Measurements from ENCODE around the gene MAPKAP1. TPM values are rescaled to one million over a fixed set of nuclear protein-coding genes. Genes with fewer than 3 reads are reported as not detected.

Gene MAPKAP1
- total RNA-seq, 1 donor from 2014 or later: 67.3 TPM

- TF ChIP-seq CTCF (conservative IDR thresholded peaks at IDR 0.05): no peak
- no peaks in the 10 kb centered on the region for H3K27me3 Mint-ChIP-seq
- H3K4me1 Mint-ChIP-seq (ENCODE audit: unreplicated experiment): no peaks in the 10 kb centered on the region
- no peak for DNase-seq (ENCODE audit: extremely low spot score, unreplicated experiment)
- no peak overlapping the region for H3K4me3 Mint-ChIP-seq
- no peaks in the 10 kb centered on the region for H3K36me3 Mint-ChIP-seq
- no peak overlapping the region for H3K27ac Mint-ChIP-seq
- no peaks in the 10 kb centered on the region for H3K9me3 Mint-ChIP-seq
Observed at GRCh38 chr9:125399165-125399564, 307.8 kb downstream of the MAPKAP1 start.

GRCh38 chr9:125398243-125398642 lies 308.8 kb downstream of the MAPKAP1 start:
- H3K27ac Mint-ChIP-seq: no peak overlapping the region
- H3K9me3 Mint-ChIP-seq: no peaks in the 10 kb centered on the region
- TF ChIP-seq CTCF (conservative IDR thresholded peaks at IDR 0.05): no peak
- DNase-seq (ENCODE audit: extremely low spot score, unreplicated experiment): no peak
- no peaks in the 10 kb centered on the region for H3K36me3 Mint-ChIP-seq
- H3K4me3 Mint-ChIP-seq: no peak overlapping the region
- H3K4me1 Mint-ChIP-seq (ENCODE audit: unreplicated experiment): no peaks in the 10 kb centered on the region
- no peaks in the 10 kb centered on the region for H3K27me3 Mint-ChIP-seq

GRCh38 chr9:125397736-125398135 lies 309.3 kb downstream of the MAPKAP1 start:
- no peak for TF ChIP-seq CTCF (conservative IDR thresholded peaks at IDR 0.05)
- H3K4me1 Mint-ChIP-seq (ENCODE audit: unreplicated experiment): no peaks in the 10 kb centered on the region

GRCh38 chr9:125396799-125397198 lies 310.2 kb downstream of the MAPKAP1 start:
- no peaks in the 10 kb centered on the region for H3K9me3 Mint-ChIP-seq
- no peak overlapping the region for H3K27ac Mint-ChIP-seq
- TF ChIP-seq CTCF (conservative IDR thresholded peaks at IDR 0.05): no peak
- H3K4me3 Mint-ChIP-seq: no peak overlapping the region
- DNase-seq (ENCODE audit: extremely low spot score, unreplicated experiment): no peak
- H3K4me1 Mint-ChIP-seq (ENCODE audit: unreplicated experiment): no peaks in the 10 kb centered on the region
- no peaks in the 10 kb centered on the region for H3K27me3 Mint-ChIP-seq
- H3K36me3 Mint-ChIP-seq: no peaks in the 10 kb centered on the region

More at GRCh38 chr9:125397736-125398135, 309.3 kb downstream of the MAPKAP1 start:
- Mint-ChIP-seq H3K27ac (no peak overlapping the region), H3K36me3 (no peaks in the 10 kb centered on the region), H3K9me3 (no peaks in the 10 kb centered on the region), H3K27me3 (no peaks in the 10 kb centered on the region), H3K4me3 (no peak overlapping the region)
- DNase-seq (ENCODE audit: extremely low spot score, unreplicated experiment): no peak

GRCh38 chr9:125393426-125393825 lies 313.6 kb downstream of the MAPKAP1 start:
- no peaks in the 10 kb centered on the region for H3K4me1 Mint-ChIP-seq (ENCODE audit: unreplicated experiment)
- no peak overlapping the region for H3K27ac Mint-ChIP-seq
- H3K27me3 Mint-ChIP-seq: no peaks in the 10 kb centered on the region
- no peak overlapping the region for H3K4me3 Mint-ChIP-seq
- no peak for DNase-seq (ENCODE audit: extremely low spot score, unreplicated experiment)
- H3K9me3 Mint-ChIP-seq: no peaks in the 10 kb centered on the region
- H3K36me3 Mint-ChIP-seq: no peaks in the 10 kb centered on the region
- no peak for TF ChIP-seq CTCF (conservative IDR thresholded peaks at IDR 0.05)

- Mint-ChIP-seq H3K27me3 (no peaks in the 10 kb centered on the region), H3K4me1 (ENCODE audit: unreplicated experiment) (no peaks in the 10 kb centered on the region), H3K4me3 (no peak overlapping the region)
Observed at GRCh38 chr9:125391704-125392103, 315.3 kb downstream of the MAPKAP1 start.

More at GRCh38 chr9:125391704-125392103, 315.3 kb downstream of the MAPKAP1 start:
- no peak for DNase-seq (ENCODE audit: extremely low spot score, unreplicated experiment)
- TF ChIP-seq CTCF (conservative IDR thresholded peaks at IDR 0.05): no peak
- Mint-ChIP-seq H3K9me3 (no peaks in the 10 kb centered on the region), H3K27ac (no peak overlapping the region), H3K36me3 (no peaks in the 10 kb centered on the region)

All from type B pancreatic cell (in vitro differentiated cells).